Fibroblast of lung (primary cell): ENCODE measurements around the gene BAIAP2. TPM values are rescaled to one million over a fixed set of nuclear protein-coding genes. Genes with fewer than 3 reads are reported as not detected.

Source experiments
- DNase-seq, 2 donors: peaks; one replicate each; pipeline versions ENCODE4 v3.0.0 to v3.0.0-alpha.2; 2010; ENCODE audit warnings: low read depth in 2 of 2
- H2AFZ ChIP-seq: 2 replicates; pipeline ENCODE4 v1.5.1; 2012; ENCODE audit warnings: low read length, control low read depth, inconsistent platforms
- H3K27ac ChIP-seq: 2 replicates; pipeline ENCODE4 v1.5.1; 2011; ENCODE audit warnings: low read length, control low read depth; ENCODE audit not compliant: insufficient read depth
- H3K27me3 ChIP-seq: 2 replicates; pipeline ENCODE4 v1.5.1; 2011; ENCODE audit warnings: mild to moderate bottlenecking, low read length; ENCODE audit not compliant: control insufficient read depth, insufficient read depth
- H3K36me3 ChIP-seq: 2 replicates; pipeline ENCODE4 v1.5.1; 2011; ENCODE audit warnings: low read length; ENCODE audit not compliant: control insufficient read depth, insufficient read depth
- H3K4me1 ChIP-seq: 2 replicates; pipeline ENCODE4 v1.5.1; 2011; ENCODE audit warnings: low read length; ENCODE audit not compliant: control insufficient read depth, insufficient read depth; ENCODE audit errors: extremely low read depth
- H3K4me2 ChIP-seq: 2 replicates; pipeline ENCODE4 v1.5.1; 2011; ENCODE audit warnings: low read length, control low read depth; ENCODE audit not compliant: insufficient read depth; ENCODE audit errors: extremely low read depth
- H3K4me3 ChIP-seq, 4 experiments: fragments of 200-600 bp in 1 of 4; sonication (generic) in 1 of 4; replicated peaks in 1 of 4; 2 replicates each; pipeline ENCODE4 v1.5.1; 2011 to 2016; ENCODE audit warnings: low read length in 4 of 4, low read depth in 3 of 4, mild to moderate bottlenecking in 3 of 4, control low read depth in 2 of 4, inconsistent platforms in 1 of 4, mixed read lengths in 1 of 4; ENCODE audit not compliant: insufficient read depth in 1 of 4; ENCODE audit errors: control extremely low read depth in 1 of 4
- H3K79me2 ChIP-seq: 2 replicates; pipeline ENCODE4 v1.5.1; 2012; ENCODE audit warnings: mild to moderate bottlenecking, low read length, inconsistent platforms; ENCODE audit not compliant: control insufficient read depth, insufficient read depth
- H3K9ac ChIP-seq: 2 replicates; pipeline ENCODE4 v1.5.1; 2011; ENCODE audit warnings: mild to moderate bottlenecking, low read length, control low read depth; ENCODE audit not compliant: insufficient read depth
- H3K9me3 ChIP-seq: 2 replicates; pipeline ENCODE4 v1.5.1; 2012; ENCODE audit warnings: low read depth, low read length; ENCODE audit not compliant: control insufficient read depth, insufficient read depth
- H4K20me1 ChIP-seq: 2 replicates; pipeline ENCODE4 v1.5.1; 2011; ENCODE audit warnings: low read length; ENCODE audit not compliant: control insufficient read depth, insufficient read depth; ENCODE audit errors: extremely low read depth
- EZH2 ChIP-seq: IDR thresholded peaks from 2 replicates; pipeline ENCODE4 v1.5.1; 2012; ENCODE audit warnings: low read length, control low read depth, mild to moderate bottlenecking; ENCODE audit errors: missing control alignments
- polyA plus RNA-seq, 2 donors: library from polyadenylated mRNA; depleted of rRNA in 1 of 2; stranded (reverse) in 1 of 2; unstranded in 1 of 2; fragments of >200 nt; gene quantifications; 2 replicates each; pipeline ENCODE4 v1.2.1, GENCODE V29; 2011 to 2012; ENCODE audit warnings: missing spikeins in 1 of 2
- total RNA-seq: library from RNA; depleted of rRNA; stranded (reverse); fragments of >200 nt; gene quantifications from 2 replicates; pipeline ENCODE4 v1.2.1, GENCODE V29; 2014
- TF ChIP-seq, protein P1 (sequence below), 2 donors: IDR thresholded peaks in 1 of 2; conservative IDR thresholded peaks in 1 of 2; 1 replicate in 1 of 2; 2 replicates in 1 of 2; pipeline ENCODE4 v1.5.1; 2011 to 2012; ENCODE audit warnings: low read length in 2 of 2, control low read depth in 1 of 2, inconsistent platforms in 1 of 2, low read depth in 1 of 2, mild to moderate bottlenecking in 1 of 2

Gene BAIAP2
- total and polyA plus RNA-seq, 2 donors (not counting 1 experiment from before 2014, with no cell fraction given) = 6.0 to 13.4 TPM

DNA sequence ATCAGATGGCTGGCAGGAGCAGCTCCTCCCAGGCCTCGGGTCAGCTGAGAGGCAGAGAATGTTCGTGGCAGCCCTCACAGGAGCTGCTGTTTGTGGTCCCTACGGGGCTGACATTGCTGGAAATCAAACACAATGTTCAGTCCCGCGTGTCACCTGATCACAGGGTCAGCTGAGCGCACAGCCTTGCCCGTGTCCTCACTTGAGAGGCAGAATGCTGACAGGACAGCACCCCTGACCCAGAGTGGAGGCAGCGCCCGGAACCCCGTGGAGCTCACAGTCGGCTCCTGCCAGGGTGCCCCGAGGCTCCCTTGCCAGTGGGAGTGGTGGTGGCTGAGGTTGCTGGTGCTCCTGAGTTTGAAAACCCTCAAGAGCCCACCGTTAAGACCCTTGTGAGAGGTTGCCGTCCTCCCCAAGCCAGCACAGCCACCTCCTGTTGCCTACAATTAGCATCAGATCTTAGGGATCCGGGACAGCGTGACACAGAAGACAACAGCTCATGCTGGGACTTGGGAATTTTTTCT lies 47.0 kb upstream of the BAIAP2 start:
- DNase-seq = no peak
- no peak overlapping the region for H3K4me2 ChIP-seq
- H3K27ac ChIP-seq = no peak overlapping the region

DNA sequence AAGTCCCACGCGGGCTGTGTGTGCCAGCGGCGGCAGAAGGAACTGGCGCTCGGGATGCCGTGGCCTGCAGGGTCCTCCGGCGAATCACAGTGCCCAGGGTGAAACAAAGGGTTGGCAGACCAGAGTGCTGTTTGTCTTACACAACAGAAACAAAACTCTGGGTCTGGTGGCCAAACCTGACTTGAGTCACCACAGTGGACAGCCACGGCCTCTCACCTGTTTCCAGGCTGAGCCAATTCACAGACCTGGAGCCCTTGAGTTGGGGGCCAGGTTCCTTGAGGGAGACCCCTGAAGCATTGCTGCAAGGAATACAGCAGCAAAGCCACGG lies 45.4 kb upstream of the BAIAP2 start:
- H3K4me3 ChIP-seq = no peak overlapping the region
- H3K27ac ChIP-seq = no peak overlapping the region
- no peak overlapping the region for H3K4me2 ChIP-seq
- DNase-seq = no peak
- H3K27me3 ChIP-seq = no peaks in the 10 kb centered on the region
- no peaks in the 10 kb centered on the region for H3K36me3 ChIP-seq
- H3K79me2 ChIP-seq = peaks cover 4% of the 10 kb centered on the region
- H2AFZ ChIP-seq = no peak overlapping the region
- H3K9me3 ChIP-seq = no peaks in the 10 kb centered on the region
- no peak for TF ChIP-seq EZH2
- TF ChIP-seq, protein P1, sequence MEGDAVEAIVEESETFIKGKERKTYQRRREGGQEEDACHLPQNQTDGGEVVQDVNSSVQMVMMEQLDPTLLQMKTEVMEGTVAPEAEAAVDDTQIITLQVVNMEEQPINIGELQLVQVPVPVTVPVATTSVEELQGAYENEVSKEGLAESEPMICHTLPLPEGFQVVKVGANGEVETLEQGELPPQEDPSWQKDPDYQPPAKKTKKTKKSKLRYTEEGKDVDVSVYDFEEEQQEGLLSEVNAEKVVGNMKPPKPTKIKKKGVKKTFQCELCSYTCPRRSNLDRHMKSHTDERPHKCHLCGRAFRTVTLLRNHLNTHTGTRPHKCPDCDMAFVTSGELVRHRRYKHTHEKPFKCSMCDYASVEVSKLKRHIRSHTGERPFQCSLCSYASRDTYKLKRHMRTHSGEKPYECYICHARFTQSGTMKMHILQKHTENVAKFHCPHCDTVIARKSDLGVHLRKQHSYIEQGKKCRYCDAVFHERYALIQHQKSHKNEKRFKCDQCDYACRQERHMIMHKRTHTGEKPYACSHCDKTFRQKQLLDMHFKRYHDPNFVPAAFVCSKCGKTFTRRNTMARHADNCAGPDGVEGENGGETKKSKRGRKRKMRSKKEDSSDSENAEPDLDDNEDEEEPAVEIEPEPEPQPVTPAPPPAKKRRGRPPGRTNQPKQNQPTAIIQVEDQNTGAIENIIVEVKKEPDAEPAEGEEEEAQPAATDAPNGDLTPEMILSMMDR (conservative IDR thresholded peaks at IDR 0.05 in 1 of 2, IDR thresholded peaks at IDR 0.05 in 1 of 2; ENCODE audit: low read depth in 1 of 2, low read length in 2 of 2) = no peak
- peaks cover 4% of the 10 kb centered on the region for H3K4me1 ChIP-seq
- H3K9ac ChIP-seq = no peak overlapping the region
- no peaks in the 10 kb centered on the region for H4K20me1 ChIP-seq

More for the DNA sequence above, 47.0 kb upstream of the BAIAP2 start:
- H3K9ac ChIP-seq = no peak overlapping the region
- no peak overlapping the region for H2AFZ ChIP-seq
- H4K20me1 ChIP-seq = no peaks in the 10 kb centered on the region
- no peaks in the 10 kb centered on the region for H3K79me2 ChIP-seq
- H3K9me3 ChIP-seq = no peaks in the 10 kb centered on the region
- no peaks in the 10 kb centered on the region for H3K36me3 ChIP-seq
- peaks cover 4% of the 10 kb centered on the region for H3K4me1 ChIP-seq
- TF ChIP-seq EZH2 = no peak
- TF ChIP-seq, protein P1 (conservative IDR thresholded peaks at IDR 0.05 in 1 of 2, IDR thresholded peaks at IDR 0.05 in 1 of 2; ENCODE audit: low read depth in 1 of 2, low read length in 2 of 2) = no peak
- H3K4me3 ChIP-seq = no peak overlapping the region
- H3K27me3 ChIP-seq = no peaks in the 10 kb centered on the region

DNA sequence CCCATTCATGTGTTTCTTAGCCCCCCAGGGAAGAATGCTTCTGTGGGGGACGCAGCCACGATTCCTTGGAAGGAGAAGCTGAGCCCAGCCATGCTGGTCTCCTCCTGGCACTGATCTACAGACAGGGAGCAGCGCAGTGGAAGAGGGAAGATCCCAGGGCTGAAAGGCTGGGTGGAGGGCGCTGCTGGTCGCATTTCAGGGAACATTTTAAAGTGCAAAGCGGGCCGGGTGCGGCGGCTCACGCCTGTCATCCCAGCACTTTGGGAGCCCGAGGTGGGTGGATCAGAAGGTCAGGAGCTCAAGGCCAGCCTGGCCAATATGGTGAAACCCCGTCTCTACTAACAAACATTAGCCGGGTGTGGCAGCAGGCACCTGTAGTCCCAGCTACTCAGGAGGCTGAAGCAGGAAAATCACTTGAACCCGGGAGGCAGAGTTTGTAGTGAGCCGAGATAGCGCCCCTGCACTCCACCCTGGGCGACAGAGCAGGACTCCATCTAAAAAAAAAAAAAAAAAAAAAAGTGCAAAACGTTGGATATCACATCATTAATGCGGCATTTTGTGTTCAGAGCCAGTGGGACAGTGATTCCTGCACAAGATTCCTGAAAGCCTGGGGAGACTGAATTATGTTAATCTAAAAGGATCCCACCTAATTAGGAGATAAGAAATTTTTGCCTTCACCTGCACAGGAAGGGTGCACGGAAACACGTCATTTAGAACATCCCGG lies 43.9 kb upstream of the BAIAP2 start:
- H3K4me2 ChIP-seq = peak overlapping the region; percentile 94
- DNase-seq = no peak

More for the DNA sequence above, 43.9 kb upstream of the BAIAP2 start:
- Histone ChIP-seq H3K36me3 (peaks cover 8% of the 10 kb centered on the region), H3K27me3 (no peaks in the 10 kb centered on the region), H3K4me1 (no peaks in the 10 kb centered on the region), H4K20me1 (no peaks in the 10 kb centered on the region), H3K79me2 (peaks cover 4% of the 10 kb centered on the region), H2AFZ (peak overlapping the region; percentile 97), H3K9ac (peak overlapping the region; percentile 85), H3K9me3 (no peaks in the 10 kb centered on the region), H3K4me3 (peak overlapping the region; percentile 62 to 75 (median 70)), H3K27ac (no peak overlapping the region)
- TF ChIP-seq, protein P1 (conservative IDR thresholded peaks at IDR 0.05 in 1 of 2, IDR thresholded peaks at IDR 0.05 in 1 of 2; ENCODE audit: low read depth in 1 of 2, low read length in 2 of 2) = no peak
- no peak for TF ChIP-seq EZH2
